ENCODE data around the gene HRH2.
"Not testable (repeated sequence)": the region's sequence is repeated elsewhere in the genome, so short reads cannot be mapped to it uniquely, and the experiment has no call there.

HRH2 gene

DNA sequence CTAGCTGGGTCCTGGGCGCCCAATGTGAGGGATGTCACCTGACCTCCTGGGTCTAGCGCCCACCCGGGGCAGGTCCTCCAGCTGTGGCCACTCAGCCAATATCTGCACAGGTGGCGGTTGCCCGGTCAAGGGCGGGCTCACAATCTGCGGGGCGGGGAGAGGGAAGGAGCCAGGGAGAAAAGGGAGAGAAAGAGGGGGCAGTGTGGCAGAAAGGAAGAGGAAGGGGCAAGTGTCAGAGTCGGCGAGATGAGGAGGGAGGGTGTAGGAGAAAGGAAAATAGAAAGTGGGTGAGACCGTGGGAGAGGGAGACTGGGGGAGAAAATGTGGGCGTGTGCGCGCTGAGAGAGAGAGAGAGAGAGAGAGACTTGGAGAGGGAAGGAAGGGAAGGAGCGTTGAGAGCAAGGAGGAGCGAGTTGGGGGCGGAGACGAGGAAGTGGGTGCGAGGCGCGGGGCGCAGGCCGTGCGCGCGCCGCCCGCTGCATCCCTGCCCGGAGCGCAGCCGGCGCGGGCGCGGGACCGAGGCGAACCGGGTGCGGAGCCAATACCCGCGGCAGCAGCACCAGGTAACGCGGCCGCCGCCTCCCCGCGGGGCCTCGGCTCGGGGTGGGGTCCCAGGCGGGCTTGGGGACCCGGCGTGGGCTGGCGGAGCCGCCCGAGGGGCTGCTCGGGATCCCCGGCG, at the start of gene HRH2:
HRH2 (plus strand) TSS at position 479 of the 679 bp plus-strand sequence. CDS start 25,163 bp downstream, outside the sequence.
- DNase-seq = peak; percentile 50 to 75

DNA sequence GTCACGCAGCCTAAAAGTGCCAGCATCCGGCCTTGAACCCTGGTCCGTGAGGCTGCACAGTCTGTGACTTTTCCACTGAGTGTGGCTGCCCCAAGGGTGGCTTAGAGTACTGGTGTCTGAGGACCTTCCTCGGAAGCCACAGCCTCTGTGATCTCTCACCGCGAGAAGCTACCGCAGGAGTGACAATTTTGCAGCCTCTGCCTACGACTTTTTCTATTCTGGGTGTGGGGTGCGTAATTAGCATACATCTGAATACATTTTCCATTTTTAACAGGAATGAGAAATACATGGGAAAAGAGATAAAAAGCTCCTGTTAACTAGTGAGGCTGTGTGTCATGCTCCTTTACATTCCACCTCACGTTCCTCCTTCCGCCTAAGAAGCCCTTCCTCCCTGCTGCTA, 48.3 kb upstream of the HRH2 start:
- peak; percentile 35 to 57 for DNase-seq

DNA sequence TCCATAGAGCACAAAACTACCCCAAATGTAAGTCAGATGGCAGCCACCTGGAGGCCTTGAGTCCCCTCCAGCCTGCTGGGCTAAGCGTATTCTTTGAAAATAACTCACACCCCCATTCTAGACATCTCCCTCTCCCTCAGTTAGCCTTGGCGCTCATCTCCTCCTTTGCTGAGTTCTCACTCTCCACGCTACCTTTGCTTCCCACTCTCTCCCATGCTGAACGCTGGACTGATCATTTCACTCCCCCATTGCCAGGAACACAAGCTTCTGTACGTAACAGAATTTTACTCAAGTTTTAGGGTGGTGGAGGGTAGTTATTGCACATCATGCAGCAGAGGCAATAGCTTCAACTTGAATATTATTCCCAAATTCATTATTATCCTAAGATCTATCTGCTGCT, 47.5 kb upstream of the HRH2 start:
- DNase-seq = no peak

GRCh38 chr5:175610898-175611297, 47.0 kb upstream of the HRH2 start:
- DNase-seq = no peak

DNA sequence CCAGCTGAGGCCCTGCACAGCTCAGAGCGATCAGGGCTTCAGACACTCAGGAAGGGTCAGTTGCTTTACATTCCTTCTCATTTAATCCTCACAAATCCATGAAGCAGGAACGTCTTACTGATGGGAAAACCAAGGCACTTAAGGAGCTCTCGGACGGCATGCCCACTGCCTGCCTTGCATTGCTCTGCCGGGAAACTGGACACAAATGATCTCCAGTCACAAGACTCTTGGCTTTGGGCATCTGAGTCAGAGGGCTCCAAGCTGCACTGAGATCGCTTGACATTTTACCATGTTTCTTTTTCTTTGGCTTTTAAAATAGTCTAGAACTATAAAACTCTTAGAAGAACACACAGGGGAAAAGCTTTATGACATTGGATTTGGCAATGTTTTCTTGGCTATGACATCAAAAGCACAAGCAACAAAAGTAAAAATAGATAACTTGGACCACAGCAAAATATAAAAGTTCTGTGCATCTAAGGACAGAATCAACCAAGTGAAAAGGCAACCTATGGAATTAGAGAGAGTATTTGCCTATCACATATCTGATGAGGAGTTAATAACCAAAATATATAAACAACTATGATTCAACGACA, 43.6 kb upstream of the HRH2 start:
- no peak for DNase-seq

DNA sequence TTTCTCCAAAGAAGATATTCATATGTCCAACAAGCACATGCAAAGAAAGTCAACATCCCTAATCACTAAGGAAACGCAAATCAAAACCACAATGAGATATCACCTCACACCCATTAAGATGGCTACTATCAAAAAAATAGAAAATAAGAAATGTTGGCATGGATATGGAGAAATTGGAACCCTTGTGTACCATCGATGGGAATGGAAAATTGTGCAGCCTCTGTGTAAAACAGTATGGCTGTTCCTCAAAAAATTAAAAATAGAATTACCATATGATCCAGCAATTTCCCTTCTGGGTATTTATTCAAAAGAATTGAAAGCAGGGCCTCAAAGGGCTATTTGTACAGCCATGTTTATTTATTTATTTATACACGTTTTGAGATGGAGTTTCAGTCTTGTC, 43.0 kb upstream of the HRH2 start:
- no peak for DNase-seq

GRCh38 chr5:175616083-175616482, 41.8 kb upstream of the HRH2 start:
- peak in 1 of 2 donors; percentile 28 for DNase-seq

- not testable (repeated sequence) for DNase-seq
Observed at GRCh38 chr5:175616527-175616926, 41.3 kb upstream of the HRH2 start.

DNA sequence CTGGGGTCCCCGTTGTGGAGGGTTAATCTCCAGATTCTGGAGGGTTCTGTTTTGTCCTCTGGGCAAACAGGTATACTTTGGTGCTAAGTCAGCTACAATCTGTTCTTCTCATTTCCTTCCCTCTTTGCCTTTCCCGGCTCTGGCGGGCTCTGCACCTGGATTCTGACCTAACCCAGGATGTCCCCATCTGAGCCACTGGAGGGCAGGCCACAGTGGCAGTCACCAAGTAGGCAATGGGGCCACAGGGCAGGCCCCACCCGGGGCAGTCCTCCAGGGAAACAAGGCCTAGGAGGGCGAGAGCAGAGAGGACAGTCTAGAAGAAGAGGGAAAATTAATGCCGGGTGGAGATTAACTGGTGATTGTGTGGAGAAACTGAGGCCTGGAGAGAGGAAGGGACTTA, 40.4 kb upstream of the HRH2 start:
- DNase-seq = no peak

DNA sequence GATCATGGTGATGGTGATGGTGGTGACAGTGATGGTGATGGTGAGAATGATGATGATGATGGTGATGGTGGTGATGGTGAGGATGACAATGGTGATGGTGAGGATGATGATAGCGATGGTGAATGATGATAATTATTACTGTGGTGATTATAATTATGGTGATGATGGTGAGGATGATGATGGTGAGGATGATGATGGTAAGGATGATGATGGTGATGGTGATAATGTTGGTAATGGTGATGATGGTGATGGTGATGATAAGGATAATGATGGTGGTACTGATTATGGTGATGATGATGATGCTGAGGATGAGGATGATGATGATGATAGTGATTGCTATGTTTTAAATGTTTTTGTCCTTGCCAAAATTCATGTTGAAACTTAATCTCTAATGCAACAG, 37.3 kb upstream of the HRH2 start:
- no peak for DNase-seq

GRCh38 chr5:175621971-175622370, 35.9 kb upstream of the HRH2 start:
- no peak for DNase-seq

GRCh38 chr5:175623088-175623487, 34.8 kb upstream of the HRH2 start:
- no peak for DNase-seq

- no peak for DNase-seq
Observed at GRCh38 chr5:175624316-175624715, 33.6 kb upstream of the HRH2 start.

GRCh38 chr5:175627005-175627404, 30.9 kb upstream of the HRH2 start:
- no peak for DNase-seq

GRCh38 chr5:175627739-175628138, 30.1 kb upstream of the HRH2 start:
- no peak for DNase-seq

DNA sequence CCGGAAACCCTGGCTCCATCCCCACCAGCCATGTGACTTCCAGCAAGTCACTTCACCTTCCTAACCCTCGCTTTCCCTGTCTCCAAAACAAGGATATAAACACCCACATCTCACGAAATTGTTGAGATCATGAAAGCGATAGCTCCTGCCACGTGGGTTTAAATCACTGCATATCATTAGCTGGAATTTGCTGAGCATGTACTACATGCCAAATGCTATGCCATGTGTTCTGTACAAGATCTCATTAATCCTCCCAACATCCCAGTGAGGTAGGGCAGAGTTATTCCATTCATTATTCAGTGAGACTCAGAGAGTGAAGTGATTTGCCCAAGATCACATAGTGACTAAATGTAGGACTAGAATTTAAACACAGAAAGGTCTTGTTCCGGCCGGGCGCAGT, 29.2 kb upstream of the HRH2 start:
- no peak for DNase-seq

GRCh38 chr5:175629261-175629660, 28.6 kb upstream of the HRH2 start:
- DNase-seq = no peak

- DNase-seq = no peak
Observed at GRCh38 chr5:175629793-175630192, 28.1 kb upstream of the HRH2 start.

GRCh38 chr5:175635854-175636584, 21.9 kb upstream of the HRH2 start:
- DNase-seq = no peak

GRCh38 chr5:175638305-175638704, 19.6 kb upstream of the HRH2 start:
- DNase-seq = no peak

- DNase-seq = no peak
Observed at GRCh38 chr5:175640106-175640775, 17.6 kb upstream of the HRH2 start.

GRCh38 chr5:175642998-175643397, 14.9 kb upstream of the HRH2 start:
- no peak for DNase-seq

DNA sequence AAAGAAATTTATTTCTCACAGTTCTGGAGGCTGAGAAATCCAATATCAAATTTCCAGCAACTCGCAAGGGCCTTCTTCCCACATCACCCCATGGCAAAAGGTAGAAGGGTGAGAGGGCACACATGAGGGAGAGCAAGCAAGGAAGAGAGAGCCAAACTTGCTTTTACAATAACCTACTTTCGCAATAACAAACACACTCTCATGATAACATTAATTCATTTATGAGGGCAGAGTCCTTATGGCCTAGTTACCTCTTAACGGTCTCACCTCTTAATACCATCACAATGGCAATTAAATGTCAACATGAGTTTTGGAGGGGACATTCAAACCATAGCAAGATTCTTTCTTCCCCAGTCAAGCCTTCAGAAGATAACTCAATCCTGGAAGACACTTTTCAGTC, 11.6 kb upstream of the HRH2 start:
- DNase-seq = no peak

GRCh38 chr5:175649967-175650366, 7.9 kb upstream of the HRH2 start:
- no peak for DNase-seq

Measured in stimulated activated CD4-positive, alpha-beta T cell treated with anti-CD3 and anti-CD28 coated beads, Interleukin-2, amount 100 ng/mL, for 24 hours (primary cell).